Measurements from ENCODE around the gene EVC2. TPM values are rescaled to one million over a fixed set of nuclear protein-coding genes. Genes with fewer than 3 reads are reported as not detected.

The EVC2 gene
- total and polyA plus RNA-seq, 2 experiments from 2014 or later, result 4.3 to 8.1 TPM

DNA sequence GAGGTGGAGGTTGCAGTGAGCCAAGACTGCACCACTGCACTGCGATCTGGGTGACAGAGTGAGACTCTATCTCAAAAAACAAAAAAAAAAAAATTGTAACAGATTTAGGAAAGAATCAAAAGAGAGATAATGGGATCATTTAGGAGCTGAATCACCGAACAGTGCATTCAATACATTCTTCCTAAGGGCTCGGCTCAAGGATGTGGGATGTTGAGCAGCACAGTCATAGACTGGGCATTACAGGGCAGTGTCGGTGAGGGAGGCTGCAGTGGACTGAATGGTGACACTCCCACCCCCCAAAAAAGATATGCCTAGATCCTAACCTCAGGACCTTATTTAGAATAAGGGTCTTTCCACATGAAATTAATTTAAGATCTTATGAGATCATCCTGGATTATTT is 70.0 kb downstream of the EVC2 start:
- Histone ChIP-seq H3K4me1 (ENCODE audit: insufficient read depth) (peaks cover 48% of the 10 kb centered on the region), H2AFZ (no peak overlapping the region), H3K27ac (peak overlapping the region; percentile 88), H3K79me2 (ENCODE audit: insufficient read depth) (no peaks in the 10 kb centered on the region), H3K9me2 (ENCODE audit: insufficient read depth) (no peaks in the 10 kb centered on the region), H3K9me3 (ENCODE audit: low read depth) (no peaks in the 10 kb centered on the region), H3F3A (ENCODE audit: insufficient read depth) (peaks cover 55% of the 10 kb centered on the region), H3K4me3 (no peak overlapping the region), H3K27me3 (replicated peaks; ENCODE audit: insufficient read depth) (no peaks in the 10 kb centered on the region), H4K20me1 (ENCODE audit: insufficient read depth) (no peaks in the 10 kb centered on the region), H3K36me3 (ENCODE audit: low read depth) (peaks cover 18% of the 10 kb centered on the region), H3K9ac (peak overlapping the region; percentile 32; the same call in 1 of the 2 replicates), H3K4me2 (ENCODE audit: unreplicated experiment) (peak overlapping the region; percentile 79)
- TF ChIP-seq EZH2phosphoT487 (IDR thresholded peaks at IDR 0.05; ENCODE audit: insufficient read depth, low read depth) (0 out of 2 replicates have a peak, but pooled peaks have one; percentile 31), EZH2 (IDR thresholded peaks at IDR 0.05; ENCODE audit: insufficient read depth, poor library complexity, severe bottlenecking) (no peak)
- DNase-seq, result peak; percentile 90
- in situ Hi-C loops (cut with MboI), result no loop called here
- 18 to 30% methylated on average over 4 of the region's 4 CpGs for WGBS, 2 experiments (ENCODE audit: low coverage in 1 of 2, low lambda C conversion rate in 2 of 2, missing lambda C conversion rate in 2 of 2)

GRCh38 chr4:5636766-5637670 is 71.3 kb downstream of the EVC2 start:
- 92 to 93% methylated on average over 13 of the region's 13 CpGs for WGBS, 2 experiments (ENCODE audit: low coverage in 1 of 2, low lambda C conversion rate in 2 of 2, missing lambda C conversion rate in 2 of 2)
- Histone ChIP-seq H3K79me2 (ENCODE audit: insufficient read depth) (no peaks in the 10 kb centered on the region), H2AFZ (no peak overlapping the region), H4K20me1 (ENCODE audit: insufficient read depth) (no peaks in the 10 kb centered on the region), H3K27me3 (replicated peaks; ENCODE audit: insufficient read depth) (no peaks in the 10 kb centered on the region), H3K27ac (0 out of 2 replicates have a peak overlapping the region, but pooled peaks have one; percentile 88), H3K9me2 (ENCODE audit: insufficient read depth) (no peaks in the 10 kb centered on the region), H3F3A (ENCODE audit: insufficient read depth) (peaks cover 55% of the 10 kb centered on the region), H3K4me1 (ENCODE audit: insufficient read depth) (peaks cover 48% of the 10 kb centered on the region), H3K9me3 (ENCODE audit: low read depth) (no peaks in the 10 kb centered on the region), H3K4me2 (ENCODE audit: unreplicated experiment) (no peak overlapping the region), H3K36me3 (ENCODE audit: low read depth) (peaks cover 13% of the 10 kb centered on the region), H3K9ac (no peak overlapping the region), H3K4me3 (no peak overlapping the region)
- in situ Hi-C loops (cut with MboI), result no loop called here
- no peak for DNase-seq
- TF ChIP-seq EZH2phosphoT487 (IDR thresholded peaks at IDR 0.05; ENCODE audit: insufficient read depth, low read depth) (no peak), EZH2 (IDR thresholded peaks at IDR 0.05; ENCODE audit: insufficient read depth, poor library complexity, severe bottlenecking) (no peak)

GRCh38 chr4:5635826-5636195 is 72.5 kb downstream of the EVC2 start:
- TF ChIP-seq EZH2phosphoT487 (IDR thresholded peaks at IDR 0.05; ENCODE audit: insufficient read depth, low read depth) (no peak), EZH2 (IDR thresholded peaks at IDR 0.05; ENCODE audit: insufficient read depth, poor library complexity, severe bottlenecking) (no peak)
- Histone ChIP-seq H3K9me2 (ENCODE audit: insufficient read depth) (no peaks in the 10 kb centered on the region), H3K36me3 (ENCODE audit: low read depth) (peaks cover 14% of the 10 kb centered on the region; the same call in 1 of the 2 replicates), H2AFZ (no peak overlapping the region), H3K4me1 (ENCODE audit: insufficient read depth) (peaks cover 48% of the 10 kb centered on the region), H4K20me1 (ENCODE audit: insufficient read depth) (no peaks in the 10 kb centered on the region), H3K27me3 (replicated peaks; ENCODE audit: insufficient read depth) (no peaks in the 10 kb centered on the region), H3K9me3 (ENCODE audit: low read depth) (no peaks in the 10 kb centered on the region), H3K79me2 (ENCODE audit: insufficient read depth) (no peaks in the 10 kb centered on the region), H3K4me3 (no peak overlapping the region), H3K4me2 (ENCODE audit: unreplicated experiment) (peak overlapping the region; percentile 61), H3K9ac (peak overlapping the region; percentile 33; the same call in 1 of the 2 replicates), H3F3A (ENCODE audit: insufficient read depth) (peaks cover 53% of the 10 kb centered on the region), H3K27ac (peak overlapping the region; percentile 65)
- in situ Hi-C loops (cut with MboI), result no loop called here
- 40 to 41% methylated on average over 7 of the region's 7 CpGs for WGBS, 2 experiments (ENCODE audit: low coverage in 1 of 2, low lambda C conversion rate in 2 of 2, missing lambda C conversion rate in 2 of 2)
- peak; percentile 86 for DNase-seq

- no peaks in the 10 kb centered on the region for H4K20me1 ChIP-seq (ENCODE audit: insufficient read depth)
- DNase-seq, result no peak
- no peaks in the 10 kb centered on the region for H3K79me2 ChIP-seq (ENCODE audit: insufficient read depth)
- in situ Hi-C loops (cut with MboI), result no loop called here
- peaks cover 20% of the 10 kb centered on the region for H3F3A ChIP-seq (ENCODE audit: insufficient read depth)
- no peak overlapping the region for H3K9ac ChIP-seq
- no peak overlapping the region for H3K4me2 ChIP-seq (ENCODE audit: unreplicated experiment)
- peaks cover 17% of the 10 kb centered on the region for H3K36me3 ChIP-seq (ENCODE audit: low read depth)
- TF ChIP-seq EZH2 (IDR thresholded peaks at IDR 0.05; ENCODE audit: insufficient read depth, poor library complexity, severe bottlenecking) (no peak), EZH2phosphoT487 (IDR thresholded peaks at IDR 0.05; ENCODE audit: insufficient read depth, low read depth) (no peak)
- peaks cover 24% of the 10 kb centered on the region for H3K4me1 ChIP-seq (ENCODE audit: insufficient read depth)
- no peaks in the 10 kb centered on the region for H3K9me2 ChIP-seq (ENCODE audit: insufficient read depth)
- H3K4me3 ChIP-seq, result no peak overlapping the region
- no peaks in the 10 kb centered on the region for H3K27me3 ChIP-seq (replicated peaks; ENCODE audit: insufficient read depth)
- WGBS, 2 experiments (ENCODE audit: low coverage in 1 of 2, low lambda C conversion rate in 2 of 2, missing lambda C conversion rate in 2 of 2), result 73 to 87% methylated on average over 2 of the region's 2 CpGs
- no peak overlapping the region for H3K27ac ChIP-seq
- H3K9me3 ChIP-seq (ENCODE audit: low read depth), result no peaks in the 10 kb centered on the region
- H2AFZ ChIP-seq, result no peak overlapping the region
These were observed 75.8 kb downstream of the EVC2 start for GRCh38 chr4:5632571-5632970.

All from GM23248 (cell line).